HG02885 (cell line): ENCODE data around the gene ARCN1.

ENCODE experiments used
- ATAC-seq: cut with Tn5 transposase; IDR thresholded peaks from one replicate; pipeline ENCODE4 v1.9.1; 2021; ENCODE audit warnings: mild to moderate bottlenecking; ENCODE audit not compliant: unreplicated experiment, poor library complexity

Gene ARCN1

DNA sequence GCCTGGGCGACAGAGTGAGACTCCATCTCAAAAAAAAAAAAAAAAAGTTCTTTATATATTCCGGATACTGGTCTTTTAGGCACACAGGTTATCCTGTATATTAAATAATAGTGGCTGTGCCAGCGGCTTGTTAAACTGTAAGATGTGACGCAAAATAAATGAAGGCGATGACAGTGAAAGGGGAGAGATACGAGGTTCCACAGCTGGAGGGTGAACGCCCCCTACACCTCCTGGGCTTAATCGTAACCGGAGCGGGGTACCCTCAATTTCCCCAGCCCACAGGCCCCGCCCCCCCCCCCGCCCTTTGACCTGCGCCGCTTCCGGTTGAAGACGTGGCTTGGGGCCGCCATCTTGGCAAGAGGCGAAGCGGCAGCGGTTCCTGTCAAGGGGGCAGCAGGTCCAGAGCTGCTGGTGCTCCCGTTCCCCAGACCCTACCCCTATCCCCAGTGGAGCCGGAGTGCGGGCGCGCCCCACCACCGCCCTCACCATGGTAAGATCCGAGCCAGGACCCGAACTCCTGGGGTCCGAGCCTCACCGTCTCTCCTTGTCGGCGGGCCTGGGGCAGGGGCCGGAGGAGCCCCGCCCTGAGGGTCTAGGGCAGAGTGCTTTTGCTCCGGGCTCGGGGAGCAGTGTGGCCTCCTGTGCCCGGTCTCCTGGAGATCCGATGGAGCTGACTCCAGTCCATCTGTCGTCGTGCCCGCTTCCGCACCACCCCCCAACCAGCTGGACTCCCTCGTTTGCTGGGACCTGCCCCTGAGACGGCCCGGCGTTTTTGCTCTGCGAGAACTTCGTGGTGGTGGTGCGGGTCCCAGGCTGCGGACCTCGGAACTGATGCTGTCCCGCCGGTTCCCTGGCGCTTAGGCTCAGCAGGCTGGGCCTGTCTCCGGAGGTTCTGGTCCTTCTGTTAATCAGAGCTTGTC is at the start of gene ARCN1:
Gene ARCN1, plus strand, starts transcription at position 349 of the 920 bp plus-strand sequence. Its CDS starts 139 bp downstream, at position 488.
- ATAC-seq = peak; percentile 70

- ATAC-seq = no peak
Observed at GRCh38 chr11:118522571-118523072, 49.6 kb upstream of the ARCN1 start.

DNA sequence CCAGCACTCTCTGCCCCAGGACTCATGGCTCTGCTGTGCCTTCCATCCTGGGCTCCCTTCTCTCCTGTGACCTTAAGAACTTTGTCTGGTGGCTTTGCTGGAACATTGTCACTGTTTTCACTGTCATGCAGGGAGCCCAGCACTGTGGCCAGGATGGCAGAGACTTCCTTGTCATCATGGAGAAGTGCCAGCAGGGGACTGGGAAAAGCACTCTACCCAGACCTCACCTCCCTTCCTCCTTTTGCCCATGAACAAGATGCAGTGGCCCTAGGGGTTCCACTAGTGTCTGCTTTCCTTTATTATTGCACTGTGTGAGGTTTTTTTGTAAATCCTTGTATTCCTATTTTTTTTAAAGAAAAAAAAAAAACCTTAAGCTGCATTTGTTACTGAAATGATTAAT is 47.9 kb upstream of the ARCN1 start:
- ATAC-seq = no peak

- no peak for ATAC-seq
Observed at GRCh38 chr11:118524757-118525470, 47.3 kb upstream of the ARCN1 start.

- no peak for ATAC-seq
Observed at GRCh38 chr11:118526688-118527087, 45.5 kb upstream of the ARCN1 start.

- ATAC-seq = no peak
Observed at GRCh38 chr11:118527109-118527508, 45.1 kb upstream of the ARCN1 start, which contains the start of gene TTC36. Gene TTC36, plus strand, starts transcription at chr11:118527474. Its CDS starts 21 bp downstream, at chr11:118527495.

DNA sequence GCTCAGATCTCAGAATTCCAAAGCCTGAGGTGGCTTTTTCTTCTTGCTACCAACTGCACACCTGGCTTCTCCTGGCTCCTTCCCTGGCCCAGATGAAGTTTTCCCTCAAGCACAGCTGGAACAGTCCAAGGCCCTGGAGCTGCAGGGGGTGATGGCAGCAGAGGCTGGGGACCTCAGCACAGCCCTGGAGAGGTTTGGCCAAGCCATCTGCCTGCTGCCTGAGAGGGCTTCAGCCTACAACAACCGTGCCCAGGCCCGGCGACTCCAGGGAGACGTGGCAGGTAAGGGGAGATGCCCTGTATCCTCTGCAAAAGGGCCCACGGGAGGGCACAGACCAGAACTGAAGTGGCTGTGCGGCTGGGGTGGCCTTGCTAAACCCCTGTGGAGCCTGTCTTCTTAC is 43.7 kb upstream of the ARCN1 start:
- ATAC-seq = no peak

DNA sequence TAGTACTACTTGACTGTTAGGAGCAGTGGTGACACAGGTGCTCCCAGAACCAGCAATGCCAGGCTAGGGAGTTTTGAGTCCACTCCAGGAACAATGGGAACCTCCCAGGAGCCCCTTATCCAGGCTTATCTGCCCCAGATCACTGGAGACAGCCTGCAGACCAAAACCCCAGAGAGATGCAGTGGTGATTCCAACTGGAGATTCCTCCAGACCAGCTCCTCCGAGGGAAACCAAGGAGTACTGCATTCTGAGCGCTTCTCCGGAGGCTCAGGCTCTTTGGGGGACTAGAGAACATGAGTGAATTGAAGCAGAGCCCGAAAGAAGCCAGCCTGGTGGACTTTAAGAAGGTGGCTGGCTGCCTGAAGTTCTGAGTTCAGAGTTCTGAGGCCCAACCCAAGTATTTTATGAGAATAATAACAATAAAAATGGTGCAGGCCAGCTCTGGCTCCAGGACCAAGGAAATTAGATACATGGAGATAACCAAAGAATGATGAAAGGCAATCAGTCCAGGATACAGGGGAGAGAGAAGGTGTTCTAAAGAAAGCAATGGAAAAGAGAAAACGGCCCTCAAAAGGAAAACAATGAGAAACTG is 42.5 kb upstream of the ARCN1 start:
- no peak for ATAC-seq

GRCh38 chr11:118530180-118530682 is 42.0 kb upstream of the ARCN1 start:
- no peak for ATAC-seq

- ATAC-seq = peak; percentile 70
Observed at GRCh38 chr11:118530683-118531596, 41.3 kb upstream of the ARCN1 start, which contains the start of gene TMEM25. Gene TMEM25, plus strand, starts transcription at chr11:118531192. Its CDS starts 610 bp downstream, at chr11:118531802.

GRCh38 chr11:118531597-118532084 is 40.6 kb upstream of the ARCN1 start:
- ATAC-seq = no peak

DNA sequence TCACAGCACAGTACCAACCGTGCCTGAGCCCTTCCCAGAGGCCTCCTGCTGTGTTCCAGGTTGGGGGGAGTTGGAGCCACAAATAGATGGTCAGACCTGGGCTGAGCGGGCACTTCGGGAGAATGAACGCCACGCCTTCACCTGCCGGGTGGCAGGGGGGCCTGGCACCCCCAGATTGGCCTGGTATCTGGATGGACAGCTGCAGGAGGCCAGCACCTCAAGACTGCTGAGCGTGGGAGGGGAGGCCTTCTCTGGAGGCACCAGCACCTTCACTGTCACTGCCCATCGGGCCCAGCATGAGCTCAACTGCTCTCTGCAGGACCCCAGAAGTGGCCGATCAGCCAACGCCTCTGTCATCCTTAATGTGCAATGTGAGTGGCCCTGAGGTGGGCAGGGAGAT is 40.1 kb upstream of the ARCN1 start:
- ATAC-seq = no peak

DNA sequence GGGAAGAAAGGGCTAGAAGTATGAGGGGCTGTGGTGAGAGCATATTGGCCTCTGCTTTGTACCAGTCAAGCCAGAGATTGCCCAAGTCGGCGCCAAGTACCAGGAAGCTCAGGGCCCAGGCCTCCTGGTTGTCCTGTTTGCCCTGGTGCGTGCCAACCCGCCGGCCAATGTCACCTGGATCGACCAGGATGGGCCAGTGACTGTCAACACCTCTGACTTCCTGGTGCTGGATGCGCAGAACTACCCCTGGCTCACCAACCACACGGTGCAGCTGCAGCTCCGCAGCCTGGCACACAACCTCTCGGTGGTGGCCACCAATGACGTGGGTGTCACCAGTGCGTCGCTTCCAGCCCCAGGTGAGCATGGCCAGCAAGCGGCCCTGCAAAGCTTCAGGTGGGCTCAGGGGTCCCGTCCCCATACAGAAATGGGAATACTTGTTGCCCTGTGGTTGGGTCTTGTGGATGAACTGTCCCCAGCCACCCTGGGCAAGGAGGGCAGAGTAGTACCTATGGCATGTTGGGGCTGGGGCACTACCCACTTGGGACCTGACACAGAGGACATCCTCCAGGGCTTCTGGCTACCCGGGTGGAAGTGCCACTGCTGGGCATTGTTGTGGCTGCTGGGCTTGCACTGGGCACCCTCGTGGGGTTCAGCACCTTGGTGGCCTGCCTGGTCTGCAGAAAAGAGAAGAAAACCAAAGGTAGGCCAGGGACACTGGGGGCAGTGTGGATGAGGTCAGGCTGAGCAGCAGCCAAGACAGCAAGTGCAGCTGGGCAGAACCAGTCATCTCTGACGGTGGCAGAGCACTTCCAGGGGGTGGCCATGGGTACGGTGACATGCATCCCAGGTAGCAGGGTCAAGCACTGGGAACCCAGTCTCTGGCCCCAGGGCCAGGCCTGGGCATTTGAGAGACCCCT is 39.1 kb upstream of the ARCN1 start:
- ATAC-seq = no peak

- no peak for ATAC-seq
Observed at GRCh38 chr11:118533769-118534729, 38.2 kb upstream of the ARCN1 start.

- no peak for ATAC-seq
Observed at GRCh38 chr11:118535261-118535660, 36.9 kb upstream of the ARCN1 start.

DNA sequence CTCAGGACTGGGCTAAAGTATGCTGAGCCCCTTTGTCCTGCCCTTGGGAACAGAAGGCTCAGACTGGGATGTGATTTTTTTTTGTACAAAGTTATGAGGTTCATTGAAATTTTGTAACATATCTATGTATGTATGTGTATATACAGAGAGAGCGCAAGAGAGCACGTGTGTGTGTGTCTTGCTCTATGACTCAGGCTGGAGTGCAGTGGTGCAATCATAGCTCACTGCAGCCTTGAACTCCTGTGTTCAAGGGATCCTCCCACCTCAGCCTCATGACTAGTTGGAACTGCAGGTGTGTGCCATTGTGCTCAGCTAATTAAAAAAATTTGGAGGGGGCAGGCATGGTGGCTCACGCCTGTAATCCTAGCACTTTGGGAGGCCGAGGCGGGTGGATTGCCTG is 35.5 kb upstream of the ARCN1 start:
- ATAC-seq = no peak

DNA sequence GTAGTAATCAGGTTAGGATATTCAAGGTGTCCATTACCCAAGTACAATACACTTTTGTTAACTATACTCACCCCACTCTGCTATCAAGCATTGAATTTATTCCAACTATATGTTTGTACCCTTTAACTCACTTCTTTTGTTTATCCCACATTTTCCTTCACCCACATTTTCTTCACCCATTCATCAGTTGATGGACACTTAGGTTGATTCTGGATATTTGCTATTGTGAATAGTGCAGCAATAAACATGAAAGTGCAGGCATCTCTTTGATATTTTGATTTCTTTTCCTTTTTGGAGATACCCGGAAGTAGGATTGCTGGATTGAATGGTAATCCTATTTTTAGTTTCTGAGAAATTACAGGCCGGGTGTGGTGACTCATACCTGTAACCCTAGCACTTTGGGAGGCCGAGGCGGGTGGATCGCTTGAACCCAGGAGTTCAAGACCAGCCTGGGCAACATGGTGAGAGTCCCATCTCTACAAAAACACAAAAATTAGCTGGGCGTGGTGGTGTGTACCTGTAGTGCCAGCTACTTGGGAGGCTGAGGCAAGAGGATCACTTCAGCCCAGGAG is 34.7 kb upstream of the ARCN1 start:
- no peak for ATAC-seq
